ENCODE results near the gene NOS3.

DNA sequence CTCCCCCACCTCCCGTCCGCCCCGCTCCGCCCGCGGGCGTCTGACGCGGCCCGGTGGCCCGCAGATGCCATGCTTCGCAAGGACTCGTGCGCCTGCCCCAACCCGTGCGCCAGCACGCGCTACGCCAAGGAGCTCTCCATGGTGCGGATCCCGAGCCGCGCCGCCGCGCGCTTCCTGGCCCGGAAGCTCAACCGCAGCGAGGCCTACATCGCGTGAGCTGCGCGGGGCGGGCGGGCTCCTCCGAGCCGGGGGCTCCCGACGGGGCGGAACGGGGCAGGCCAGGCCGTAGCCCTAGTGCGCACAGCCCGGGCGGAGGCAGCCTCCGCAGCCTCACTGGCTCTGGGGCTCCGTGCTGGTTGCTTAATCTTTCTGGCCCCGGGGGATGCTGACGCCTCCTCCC lies 60.3 kb downstream of the NOS3 start:
- TF ChIP-seq, protein P1, sequence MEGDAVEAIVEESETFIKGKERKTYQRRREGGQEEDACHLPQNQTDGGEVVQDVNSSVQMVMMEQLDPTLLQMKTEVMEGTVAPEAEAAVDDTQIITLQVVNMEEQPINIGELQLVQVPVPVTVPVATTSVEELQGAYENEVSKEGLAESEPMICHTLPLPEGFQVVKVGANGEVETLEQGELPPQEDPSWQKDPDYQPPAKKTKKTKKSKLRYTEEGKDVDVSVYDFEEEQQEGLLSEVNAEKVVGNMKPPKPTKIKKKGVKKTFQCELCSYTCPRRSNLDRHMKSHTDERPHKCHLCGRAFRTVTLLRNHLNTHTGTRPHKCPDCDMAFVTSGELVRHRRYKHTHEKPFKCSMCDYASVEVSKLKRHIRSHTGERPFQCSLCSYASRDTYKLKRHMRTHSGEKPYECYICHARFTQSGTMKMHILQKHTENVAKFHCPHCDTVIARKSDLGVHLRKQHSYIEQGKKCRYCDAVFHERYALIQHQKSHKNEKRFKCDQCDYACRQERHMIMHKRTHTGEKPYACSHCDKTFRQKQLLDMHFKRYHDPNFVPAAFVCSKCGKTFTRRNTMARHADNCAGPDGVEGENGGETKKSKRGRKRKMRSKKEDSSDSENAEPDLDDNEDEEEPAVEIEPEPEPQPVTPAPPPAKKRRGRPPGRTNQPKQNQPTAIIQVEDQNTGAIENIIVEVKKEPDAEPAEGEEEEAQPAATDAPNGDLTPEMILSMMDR (conservative IDR thresholded peaks at IDR 0.05; ENCODE audit: low read depth in 2 of 2), result no peak
- no peak for TF ChIP-seq JUNB (IDR thresholded peaks at IDR 0.05; ENCODE audit: unreplicated experiment)
- TF ChIP-seq EZH2 (IDR thresholded peaks at IDR 0.05; ENCODE audit: low read depth, unreplicated experiment), result no peak
- no peak for TF ChIP-seq EZH2phosphoT487 (IDR thresholded peaks at IDR 0.05; ENCODE audit: unreplicated experiment)
- TF ChIP-seq POLR2AphosphoS5 (IDR thresholded peaks at IDR 0.05; ENCODE audit: low read depth), result peak; percentile 48; the same call in 1 of the 2 replicates
- TF ChIP-seq, protein P2, sequence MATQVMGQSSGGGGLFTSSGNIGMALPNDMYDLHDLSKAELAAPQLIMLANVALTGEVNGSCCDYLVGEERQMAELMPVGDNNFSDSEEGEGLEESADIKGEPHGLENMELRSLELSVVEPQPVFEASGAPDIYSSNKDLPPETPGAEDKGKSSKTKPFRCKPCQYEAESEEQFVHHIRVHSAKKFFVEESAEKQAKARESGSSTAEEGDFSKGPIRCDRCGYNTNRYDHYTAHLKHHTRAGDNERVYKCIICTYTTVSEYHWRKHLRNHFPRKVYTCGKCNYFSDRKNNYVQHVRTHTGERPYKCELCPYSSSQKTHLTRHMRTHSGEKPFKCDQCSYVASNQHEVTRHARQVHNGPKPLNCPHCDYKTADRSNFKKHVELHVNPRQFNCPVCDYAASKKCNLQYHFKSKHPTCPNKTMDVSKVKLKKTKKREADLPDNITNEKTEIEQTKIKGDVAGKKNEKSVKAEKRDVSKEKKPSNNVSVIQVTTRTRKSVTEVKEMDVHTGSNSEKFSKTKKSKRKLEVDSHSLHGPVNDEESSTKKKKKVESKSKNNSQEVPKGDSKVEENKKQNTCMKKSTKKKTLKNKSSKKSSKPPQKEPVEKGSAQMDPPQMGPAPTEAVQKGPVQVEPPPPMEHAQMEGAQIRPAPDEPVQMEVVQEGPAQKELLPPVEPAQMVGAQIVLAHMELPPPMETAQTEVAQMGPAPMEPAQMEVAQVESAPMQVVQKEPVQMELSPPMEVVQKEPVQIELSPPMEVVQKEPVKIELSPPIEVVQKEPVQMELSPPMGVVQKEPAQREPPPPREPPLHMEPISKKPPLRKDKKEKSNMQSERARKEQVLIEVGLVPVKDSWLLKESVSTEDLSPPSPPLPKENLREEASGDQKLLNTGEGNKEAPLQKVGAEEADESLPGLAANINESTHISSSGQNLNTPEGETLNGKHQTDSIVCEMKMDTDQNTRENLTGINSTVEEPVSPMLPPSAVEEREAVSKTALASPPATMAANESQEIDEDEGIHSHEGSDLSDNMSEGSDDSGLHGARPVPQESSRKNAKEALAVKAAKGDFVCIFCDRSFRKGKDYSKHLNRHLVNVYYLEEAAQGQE (IDR thresholded peaks at IDR 0.05; ENCODE audit: unreplicated experiment), result peak; percentile 95
- TF ChIP-seq CREB1 (CRISPR knock-in tag; IDR thresholded peaks at IDR 0.05; ENCODE audit: low read depth), result peak; percentile 72
- TF ChIP-seq, protein P3, sequence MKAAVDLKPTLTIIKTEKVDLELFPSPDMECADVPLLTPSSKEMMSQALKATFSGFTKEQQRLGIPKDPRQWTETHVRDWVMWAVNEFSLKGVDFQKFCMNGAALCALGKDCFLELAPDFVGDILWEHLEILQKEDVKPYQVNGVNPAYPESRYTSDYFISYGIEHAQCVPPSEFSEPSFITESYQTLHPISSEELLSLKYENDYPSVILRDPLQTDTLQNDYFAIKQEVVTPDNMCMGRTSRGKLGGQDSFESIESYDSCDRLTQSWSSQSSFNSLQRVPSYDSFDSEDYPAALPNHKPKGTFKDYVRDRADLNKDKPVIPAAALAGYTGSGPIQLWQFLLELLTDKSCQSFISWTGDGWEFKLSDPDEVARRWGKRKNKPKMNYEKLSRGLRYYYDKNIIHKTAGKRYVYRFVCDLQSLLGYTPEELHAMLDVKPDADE (IDR thresholded peaks at IDR 0.05), result no peak
- TF ChIP-seq ZNF331 (CRISPR knock-in tag; IDR thresholded peaks at IDR 0.05; ENCODE audit: low read depth), result no peak

Measured in GM23338 (cell line).